HK-2 (cell line): ENCODE results near the gene RGS10.
"Not testable (repeated sequence)": the region's sequence is repeated elsewhere in the genome, so short reads cannot be mapped to it uniquely, and the experiment has no call there.

ENCODE experiments used
- DNase-seq: peaks from one replicate; pipeline ENCODE4 v3.0.0-alpha.2; 2018; ENCODE audit not compliant: unreplicated experiment

The RGS10 gene, protein sequence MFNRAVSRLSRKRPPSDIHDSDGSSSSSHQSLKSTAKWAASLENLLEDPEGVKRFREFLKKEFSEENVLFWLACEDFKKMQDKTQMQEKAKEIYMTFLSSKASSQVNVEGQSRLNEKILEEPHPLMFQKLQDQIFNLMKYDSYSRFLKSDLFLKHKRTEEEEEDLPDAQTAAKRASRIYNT

DNA sequence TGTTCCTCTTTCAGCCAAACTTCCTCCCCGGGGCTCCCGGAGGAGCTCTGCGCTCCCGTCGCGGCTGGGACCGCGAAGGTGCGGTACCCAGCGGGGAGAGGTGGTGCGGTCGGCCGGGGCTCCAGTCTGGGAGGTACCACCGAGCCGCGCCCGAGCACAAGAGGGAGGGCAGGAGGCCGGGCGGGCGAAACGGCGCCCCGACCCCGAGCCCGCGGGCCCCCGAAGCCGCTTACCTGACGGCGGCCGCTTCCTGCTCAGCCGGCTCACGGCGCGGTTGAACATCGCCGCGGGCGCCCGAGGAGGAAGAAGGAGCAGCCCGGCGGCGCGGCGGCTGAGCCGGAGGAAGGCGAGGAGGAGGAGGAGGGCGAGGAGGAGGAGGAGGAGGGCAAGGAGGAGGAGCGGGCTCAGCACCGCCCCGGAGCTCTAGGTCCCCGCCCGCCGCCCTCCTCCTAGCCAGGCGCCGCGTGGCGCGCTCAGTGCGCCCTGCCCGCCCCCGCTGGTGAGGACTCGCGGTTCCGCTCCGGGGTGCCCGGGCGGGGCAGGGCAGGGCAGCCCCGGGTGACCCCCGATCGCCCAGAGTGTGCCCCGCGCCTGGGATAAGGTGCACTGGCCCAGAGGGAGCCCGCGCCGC lies at the start of gene RGS10:
Gene RGS10, minus strand, starts transcription at position 363 of the 631 bp plus-strand sequence. Its CDS starts 81 bp downstream, at position 282.
- peak; percentile 92 for DNase-seq

DNA sequence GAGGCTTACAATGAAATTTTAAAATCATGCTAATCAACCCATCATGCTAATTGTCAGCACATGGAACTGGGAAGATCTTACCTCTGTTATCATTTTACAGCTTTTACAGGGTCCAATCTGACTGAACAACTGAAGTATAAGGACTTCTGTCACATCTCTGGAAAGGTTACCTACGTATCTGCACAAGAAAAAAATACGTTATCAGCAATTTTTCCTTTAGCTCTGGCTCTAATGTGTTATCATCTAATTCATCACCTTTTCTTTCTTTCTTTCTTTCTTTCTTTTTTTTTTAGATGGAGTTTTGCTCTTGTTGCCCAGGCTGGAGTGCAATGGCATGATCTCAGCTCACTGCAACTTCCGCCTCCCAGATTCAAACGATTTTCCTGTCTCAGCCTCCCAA lies 45.6 kb upstream of the RGS10 start:
- DNase-seq: no peak

DNA sequence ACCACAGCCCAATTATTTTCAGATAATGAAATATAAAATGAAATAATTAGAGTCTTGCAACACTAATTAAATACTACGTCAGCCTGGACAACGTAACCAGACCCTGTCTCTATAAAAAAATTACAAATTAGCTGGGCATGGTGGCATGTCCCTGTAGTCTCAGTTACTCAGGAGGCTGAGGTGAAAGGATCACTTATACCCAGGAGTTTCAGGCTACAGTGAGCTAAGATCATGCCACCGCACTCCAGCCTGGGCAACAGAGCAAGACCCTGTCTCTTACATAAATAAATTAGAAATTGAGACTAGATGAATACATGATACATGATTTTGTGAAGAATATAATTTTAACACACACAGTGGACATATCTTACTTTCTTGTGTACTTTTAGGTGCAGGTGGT lies 35.8 kb upstream of the RGS10 start:
- DNase-seq: no peak

DNA sequence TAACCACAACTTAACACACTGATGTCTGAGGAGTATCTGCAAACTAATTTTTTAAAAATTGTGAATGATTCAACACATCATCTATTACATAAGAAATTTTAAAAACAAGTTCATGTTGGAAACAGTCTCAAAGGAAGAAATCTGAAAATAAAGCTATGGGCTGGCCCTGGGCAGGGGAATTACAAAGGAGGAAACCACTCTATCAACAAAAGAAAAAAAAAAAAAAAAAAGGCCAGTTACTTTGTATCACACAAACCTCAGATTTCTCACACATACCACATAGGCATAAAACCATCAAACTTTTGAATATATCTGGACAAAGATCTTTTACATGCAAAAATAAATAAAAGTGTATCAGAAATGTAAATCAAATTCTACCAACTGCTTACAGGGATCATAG lies 33.5 kb upstream of the RGS10 start:
- DNase-seq: no peak

DNA sequence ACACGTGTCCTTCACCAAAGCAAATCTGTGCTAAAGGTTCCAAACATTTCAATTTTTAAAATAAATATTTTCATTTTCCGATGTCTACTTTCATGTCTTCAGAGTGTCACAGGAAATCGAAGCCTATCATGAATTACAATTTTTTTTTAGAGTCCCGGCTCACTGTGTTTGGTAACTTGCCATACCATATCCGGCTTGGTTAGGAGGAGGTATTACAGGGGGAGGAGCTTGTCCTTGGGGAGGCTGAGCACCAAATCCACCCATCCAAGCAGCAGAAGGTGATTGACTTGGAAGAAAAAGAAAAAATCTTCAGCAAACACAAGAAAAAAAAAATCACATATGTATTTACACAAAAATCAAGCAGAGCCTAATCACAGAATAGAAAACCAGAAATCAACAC lies 33.0 kb upstream of the RGS10 start:
- no peak for DNase-seq

DNA sequence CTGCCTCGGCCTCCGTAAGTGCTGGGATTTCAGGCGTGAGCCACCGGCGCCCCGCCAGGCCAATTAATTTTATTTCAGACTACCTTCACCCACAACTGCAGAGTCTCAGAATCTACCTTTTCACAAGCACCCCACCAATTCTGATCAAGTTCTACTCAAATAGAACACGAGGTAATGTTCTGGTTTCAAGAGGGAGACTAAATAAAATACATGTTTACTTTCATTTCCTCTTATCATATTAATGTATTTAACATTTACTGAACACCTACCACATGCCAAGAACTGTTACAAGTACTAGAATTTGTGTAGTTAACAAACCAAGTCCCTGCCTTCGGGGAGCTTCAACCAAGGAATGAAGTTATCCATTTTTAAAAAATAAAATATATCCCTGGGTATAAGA lies 25.5 kb upstream of the RGS10 start:
- no peak for DNase-seq

DNA sequence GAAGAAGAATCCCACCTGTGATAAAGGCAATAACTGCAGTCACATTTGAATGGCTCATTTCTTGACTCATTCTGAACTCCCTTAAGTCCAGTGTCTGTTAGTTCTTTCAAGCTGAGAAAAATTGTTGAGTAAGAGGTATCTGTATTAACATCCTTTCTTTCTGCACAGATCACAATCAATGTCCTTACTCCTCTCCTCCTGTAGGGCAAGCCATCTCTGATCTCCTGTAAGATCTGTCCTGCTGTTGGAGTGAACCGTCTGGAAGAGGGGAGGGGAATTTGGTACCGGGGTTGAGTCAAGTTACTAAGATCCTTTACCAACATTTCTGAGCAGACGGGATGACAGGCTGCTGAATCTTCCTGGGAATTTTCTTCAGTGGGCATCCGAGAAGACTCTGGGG lies 19.6 kb upstream of the RGS10 start:
- no peak for DNase-seq

DNA sequence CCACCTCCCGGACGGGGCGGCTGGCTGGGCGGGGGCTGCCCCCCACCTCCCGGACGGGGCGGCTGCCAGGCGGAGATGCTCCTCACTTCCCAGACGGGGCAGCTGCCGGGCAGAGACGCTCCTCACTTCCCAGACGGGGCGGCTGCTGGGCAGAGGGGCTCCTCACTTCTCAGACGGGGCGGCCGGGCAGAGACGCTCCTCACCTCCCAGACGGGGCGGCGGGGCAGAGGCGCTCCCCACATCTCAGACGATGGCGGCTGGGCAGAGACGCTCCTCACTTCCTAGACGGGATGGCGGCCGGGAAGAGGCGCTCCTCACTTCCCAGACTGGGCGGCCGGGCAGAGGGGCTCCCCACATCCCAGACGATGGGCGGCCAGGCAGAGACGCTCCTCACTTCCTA lies 17.0 kb upstream of the RGS10 start:
- DNase-seq: not testable (repeated sequence)

DNA sequence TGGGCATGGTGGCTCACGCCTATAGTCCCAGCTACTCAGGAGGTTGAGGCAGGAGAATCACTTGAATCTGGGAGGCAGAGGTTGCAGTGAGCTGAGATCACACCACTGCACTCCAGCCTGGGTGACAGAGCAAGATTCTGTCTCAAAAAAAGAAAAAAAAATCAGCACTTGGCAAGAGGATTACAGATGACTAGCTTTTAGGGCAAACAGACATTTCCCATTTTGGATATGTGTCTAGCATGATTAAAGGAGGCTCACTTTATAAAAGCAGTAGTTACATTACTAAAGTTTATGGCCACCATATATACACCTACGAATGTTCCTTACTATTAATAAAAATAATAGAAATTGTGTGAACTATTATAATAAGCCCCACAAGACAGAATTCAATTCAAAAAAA lies 13.6 kb upstream of the RGS10 start:
- DNase-seq: not testable (repeated sequence)

DNA sequence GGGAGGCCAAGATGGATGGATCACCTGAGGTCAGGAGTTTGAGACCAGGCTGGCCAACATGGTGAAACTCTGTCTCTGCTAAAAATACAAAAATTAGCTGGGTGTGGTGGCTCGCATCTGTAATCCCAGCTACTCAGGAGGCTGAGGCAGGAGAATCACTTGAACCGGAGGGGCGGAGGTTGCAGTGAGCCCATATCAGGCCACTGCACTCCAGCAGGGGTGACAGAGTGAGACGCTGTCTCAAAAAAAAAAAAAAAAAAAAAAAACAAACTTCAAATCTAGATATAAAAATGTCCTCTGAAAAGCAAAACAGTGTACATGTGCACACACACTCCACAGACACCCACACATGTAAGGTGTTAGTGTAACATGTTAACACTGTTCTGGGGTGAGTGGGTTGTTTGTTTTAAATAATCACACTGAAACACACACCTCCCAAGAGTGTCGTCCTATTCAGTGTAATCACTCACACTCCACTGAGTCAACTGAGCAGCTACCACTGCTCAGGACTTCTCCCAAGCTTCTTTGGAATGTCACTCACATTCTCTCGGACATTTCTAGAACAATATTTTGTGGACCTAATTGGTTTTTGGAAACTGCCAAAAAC lies 12.8 kb upstream of the RGS10 start:
- DNase-seq: no peak

DNA sequence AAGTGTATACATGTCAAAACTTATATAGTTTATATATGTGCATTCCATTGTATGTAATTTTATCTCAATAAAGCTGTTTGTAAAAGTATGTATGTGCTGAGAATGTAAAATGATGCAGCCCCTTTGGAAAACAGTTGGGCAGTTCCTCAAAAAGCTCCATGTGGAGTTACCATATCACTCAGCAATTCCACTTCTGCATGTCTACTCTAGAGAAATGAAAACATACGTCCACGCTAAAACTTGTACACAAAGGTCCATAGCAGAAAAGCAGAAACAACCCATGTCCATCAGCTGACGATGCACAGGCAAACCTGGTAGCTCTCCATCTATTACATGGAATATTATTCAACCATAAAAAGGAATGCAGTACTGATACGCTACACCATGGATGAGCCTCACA lies 8.3 kb upstream of the RGS10 start:
- no peak for DNase-seq

DNA sequence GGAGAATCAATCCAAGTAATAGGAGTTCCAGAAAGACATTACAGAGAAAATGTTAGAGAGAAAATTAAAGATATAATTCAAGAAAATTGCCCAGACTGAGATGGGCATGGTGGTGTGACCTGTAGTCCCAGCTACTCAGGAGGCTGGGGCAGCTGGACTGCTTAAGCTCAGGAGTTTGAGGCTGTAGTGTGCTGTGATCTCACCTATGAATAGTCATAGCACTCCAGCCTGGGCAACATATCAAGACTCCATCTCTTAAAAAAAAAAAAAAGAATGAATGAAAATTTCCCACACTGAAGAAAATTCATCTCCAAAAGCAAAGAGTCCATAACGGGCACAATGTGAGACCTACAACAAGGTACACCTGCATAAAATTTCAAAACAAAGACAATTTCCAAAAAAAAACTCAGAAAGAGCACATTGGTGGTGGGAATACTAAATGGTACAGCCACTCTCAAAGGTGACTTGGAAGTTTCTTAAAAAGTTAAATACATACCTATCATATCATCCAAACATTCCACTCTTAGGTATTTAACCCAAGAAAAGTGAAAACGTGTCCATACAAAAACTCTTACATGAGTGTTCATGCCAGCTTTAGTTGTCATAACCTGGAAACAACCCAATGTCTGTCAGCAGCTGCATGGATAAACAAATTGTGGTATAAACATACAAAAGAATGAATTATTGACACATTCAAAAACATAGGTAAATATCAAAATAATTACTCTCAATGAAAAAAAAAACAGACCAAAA lies 6.9 kb upstream of the RGS10 start:
- DNase-seq: no peak

DNA sequence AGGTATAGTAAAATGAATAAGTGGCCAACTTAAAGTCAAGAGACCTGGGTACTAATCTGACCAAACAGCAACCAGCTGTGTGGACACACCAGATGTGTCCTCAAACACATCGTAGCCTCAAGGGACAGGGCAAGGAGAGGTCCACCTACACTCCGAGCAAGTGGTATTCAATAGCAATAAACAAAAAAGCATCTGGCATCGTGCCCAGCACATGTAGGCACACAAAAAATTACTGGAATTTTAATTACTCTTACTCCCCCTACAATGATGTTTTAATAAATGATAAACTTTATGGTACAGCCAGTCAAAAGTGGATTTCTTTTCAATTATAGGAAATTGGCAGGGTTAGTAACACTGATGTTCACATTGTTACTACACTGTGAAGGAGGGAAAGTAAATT lies 3.5 kb upstream of the RGS10 start:
- no peak for DNase-seq

DNA sequence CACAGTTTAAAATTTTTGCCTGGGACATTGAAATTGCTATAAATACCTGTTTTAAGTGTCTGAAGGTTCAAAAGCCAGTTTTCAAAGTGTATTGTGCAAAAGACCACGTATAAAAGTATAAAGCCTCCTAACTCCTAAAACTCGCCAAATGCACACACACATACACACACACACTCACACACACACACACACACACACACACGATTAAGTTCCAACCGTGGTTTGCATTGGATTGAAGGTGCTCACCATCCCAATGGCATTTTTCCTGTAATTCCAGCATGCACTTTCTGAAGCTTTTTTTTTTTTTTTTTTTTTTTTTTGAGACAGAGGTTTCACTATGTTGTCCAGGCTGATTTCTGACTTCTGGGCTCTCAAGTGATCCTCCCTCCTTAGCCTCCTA lies 2.8 kb upstream of the RGS10 start:
- no peak for DNase-seq

DNA sequence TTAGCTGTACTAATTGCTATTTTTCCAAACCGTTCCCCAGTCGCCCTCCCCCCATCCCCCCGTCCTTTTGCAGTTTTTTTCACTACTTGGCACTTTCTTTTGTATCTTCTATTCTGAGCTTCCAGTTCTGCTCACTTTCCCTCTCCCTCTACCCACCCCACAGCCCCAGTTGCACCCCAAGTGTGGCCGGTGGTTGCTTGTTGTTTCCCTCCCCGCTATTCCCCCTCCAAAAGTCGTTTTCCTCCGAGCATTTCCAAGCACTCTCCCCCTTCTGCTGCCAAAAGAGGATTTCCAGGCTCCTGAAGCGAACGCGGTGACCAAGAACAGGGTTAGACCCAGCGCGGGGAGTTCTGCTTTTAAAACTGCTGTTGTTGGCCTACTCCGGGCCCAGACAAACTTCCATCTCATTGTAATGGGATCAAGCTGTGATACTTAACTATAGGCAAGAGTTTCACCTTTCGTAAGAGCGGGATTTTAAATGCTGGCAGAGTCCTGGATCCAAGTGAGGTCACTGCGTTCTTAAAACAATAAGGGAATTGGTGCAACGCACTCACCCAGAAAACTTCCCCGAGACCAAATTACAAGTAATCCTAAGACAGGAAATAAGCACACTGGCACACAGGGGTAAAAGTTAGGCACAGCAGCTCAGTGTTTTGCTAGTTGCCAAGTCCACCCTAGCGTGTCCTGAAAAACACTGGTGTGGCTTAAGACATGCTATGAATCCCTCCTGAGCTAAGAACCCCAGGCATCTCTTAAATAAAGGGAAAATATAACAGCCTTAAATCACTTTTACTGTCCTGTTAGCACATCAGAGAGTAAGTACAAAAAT lies 1.5 kb upstream of the RGS10 start:
- DNase-seq: no peak

DNA sequence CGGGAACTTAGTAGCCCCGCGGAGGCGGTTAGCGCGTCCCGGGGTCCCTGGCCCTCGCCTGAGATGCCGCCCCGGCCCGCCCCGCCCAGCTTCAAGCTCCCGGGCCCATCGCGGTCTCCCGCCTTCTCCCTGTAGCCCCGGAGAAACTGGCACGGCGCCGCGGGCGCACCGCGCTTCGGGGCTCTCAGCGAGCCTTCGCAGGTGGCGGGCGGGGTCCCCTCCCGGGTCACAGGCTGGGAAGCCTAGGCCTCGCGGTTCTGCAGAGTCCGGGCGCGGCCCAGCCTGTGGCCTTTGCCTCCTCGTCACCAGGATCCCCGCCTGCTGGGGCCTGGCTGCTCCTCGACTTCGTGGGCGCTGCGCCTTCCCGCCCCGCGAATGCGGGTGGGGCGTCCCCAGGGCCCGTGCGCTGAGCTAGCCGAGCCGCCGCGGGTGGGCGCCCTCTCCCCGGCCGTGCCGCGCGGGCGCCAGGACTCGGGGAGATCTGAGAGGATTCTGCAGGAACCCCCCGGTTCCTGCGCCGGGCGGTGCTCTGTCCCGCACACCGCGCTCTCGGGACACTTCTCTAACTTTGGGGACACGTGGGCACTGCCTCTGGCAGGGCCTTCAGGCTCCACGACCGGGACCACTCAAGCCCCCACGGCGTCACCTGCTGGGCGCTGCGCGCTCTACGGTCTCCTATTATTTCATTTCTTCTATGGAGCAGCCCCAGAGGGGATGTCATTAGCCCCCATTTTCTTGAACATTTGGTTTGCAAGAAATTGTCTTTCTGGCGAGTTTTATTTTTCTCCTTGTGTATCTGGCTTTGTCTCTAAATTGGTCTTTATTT lies 682 bp upstream of the RGS10 start:
- peak; percentile 75 for DNase-seq

DNA sequence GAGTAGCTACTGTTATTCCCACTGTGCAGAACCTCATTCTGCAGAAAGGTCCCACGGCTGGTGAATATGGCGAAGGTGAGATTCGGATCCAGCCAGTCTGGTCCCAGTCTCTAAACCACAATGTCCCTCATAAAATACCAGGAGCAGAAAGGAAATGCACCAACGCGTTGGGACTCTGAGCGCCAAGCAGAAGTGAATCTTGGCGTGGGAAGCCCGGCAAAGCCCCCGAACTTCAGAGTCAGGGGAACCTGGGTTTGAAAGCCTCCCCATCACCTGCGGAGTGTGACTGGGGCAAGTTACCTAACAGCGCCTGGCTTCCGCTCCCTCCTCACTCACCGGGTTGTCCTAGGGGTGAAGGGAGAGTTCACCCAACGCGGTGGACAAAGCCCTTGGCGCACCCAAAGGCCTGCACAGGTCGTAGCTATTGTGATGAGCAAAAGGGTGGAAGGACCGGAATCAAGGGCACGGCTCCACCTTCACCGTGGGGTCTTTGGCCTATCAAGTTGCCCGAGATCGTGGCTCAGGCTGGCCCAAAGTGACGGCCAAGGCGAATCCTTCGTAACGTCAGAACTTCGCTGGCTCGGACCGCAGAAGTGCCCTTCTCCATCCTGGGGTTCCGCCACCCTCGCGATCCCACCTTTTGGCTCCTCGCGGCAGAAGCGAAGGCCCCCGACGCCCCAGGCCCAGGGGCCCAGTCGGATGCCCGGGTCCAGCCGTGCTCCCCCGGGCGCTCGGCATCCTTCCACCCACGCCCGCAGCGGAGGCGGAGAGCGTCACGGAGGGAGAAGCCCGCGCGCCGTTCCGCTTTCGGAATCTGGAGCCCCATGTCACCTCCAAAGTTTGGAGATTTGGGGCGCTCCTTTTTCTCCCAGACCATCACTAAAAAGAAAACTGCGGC lies 811 bp downstream of the RGS10 start:
- no peak for DNase-seq

DNA sequence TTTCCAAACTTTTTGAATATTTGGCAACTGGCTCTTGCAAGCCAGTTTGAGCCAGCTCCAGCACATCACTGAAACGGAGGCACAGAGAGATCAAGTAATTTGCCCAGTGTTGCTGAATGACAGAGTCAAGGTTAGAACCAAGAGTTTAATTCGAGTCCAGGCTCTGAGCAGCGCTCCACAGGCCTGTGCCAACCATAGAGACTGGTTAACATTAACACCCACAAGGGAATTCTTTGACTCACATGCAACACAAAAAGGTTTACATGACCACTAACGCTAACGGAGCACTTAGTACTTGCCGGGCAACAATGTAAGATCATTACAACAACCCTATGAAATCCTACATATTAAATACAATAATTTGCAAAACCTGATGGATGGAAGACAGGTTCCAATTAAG lies 1.5 kb downstream of the RGS10 start:
- no peak for DNase-seq

DNA sequence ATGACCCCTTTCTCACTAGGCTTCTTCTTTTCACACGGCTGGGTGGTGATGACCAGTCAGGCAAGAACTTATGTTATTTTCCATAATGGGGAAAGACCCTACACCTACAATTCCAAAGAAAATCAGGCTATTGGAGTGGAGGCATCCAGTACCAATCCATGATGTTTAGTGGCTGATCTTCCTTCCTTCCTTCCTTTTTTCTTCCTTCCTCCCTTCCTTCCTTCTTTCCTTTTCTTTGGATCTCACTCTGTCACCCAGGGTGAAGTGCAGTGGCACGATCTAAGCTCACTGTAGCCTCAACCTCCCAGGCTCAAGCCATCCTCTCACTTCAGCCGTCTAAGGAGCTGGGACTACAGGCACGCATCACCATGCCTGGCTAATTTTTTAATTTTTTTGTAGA lies 2.5 kb downstream of the RGS10 start:
- no peak for DNase-seq

DNA sequence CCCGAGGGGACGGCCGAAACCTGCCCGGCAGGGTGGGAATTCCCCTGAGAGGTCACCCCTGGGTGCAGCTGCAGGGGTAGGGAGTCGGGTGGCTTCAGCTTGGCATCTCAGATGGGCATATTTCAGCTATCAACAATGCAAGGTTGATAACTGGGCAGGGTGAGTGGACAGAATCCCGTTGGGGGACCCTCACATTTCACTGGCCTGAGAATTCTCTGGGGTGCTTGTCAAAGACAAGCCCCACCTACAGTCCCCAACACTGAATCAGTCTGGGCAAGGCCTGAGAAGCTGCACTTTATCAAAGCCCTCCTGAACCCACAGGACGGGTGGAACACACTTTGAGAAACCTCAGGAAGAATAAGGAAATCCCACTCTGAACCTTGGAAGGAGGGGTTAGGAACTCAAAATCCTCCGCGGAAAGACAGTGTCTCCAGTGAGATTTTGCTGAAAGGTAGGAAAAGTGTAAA lies 3.1 kb downstream of the RGS10 start:
- DNase-seq: no peak
